Ishikawa (cell line): ENCODE measurements around the gene RASA1.

ENCODE experiments used
- CEBPB ChIP-seq: IDR thresholded peaks from 2 replicates; pipeline ENCODE4 v1.6.1; 2012
- CREB1 ChIP-seq: IDR thresholded peaks from 2 replicates; pipeline ENCODE4 v1.6.1; 2012; ENCODE audit warnings: low read depth
- EGR1 ChIP-seq: IDR thresholded peaks from 2 replicates; pipeline ENCODE4 v1.6.1; 2012
- EP300 ChIP-seq: IDR thresholded peaks from 2 replicates; pipeline ENCODE4 v1.6.1; 2012; ENCODE audit warnings: borderline replicate concordance
- FOXM1 ChIP-seq: IDR thresholded peaks from 2 replicates; pipeline ENCODE4 v1.6.1; 2012; ENCODE audit warnings: low read depth, borderline replicate concordance
- MAX ChIP-seq: IDR thresholded peaks from 2 replicates; pipeline ENCODE4 v1.6.1; 2012
- NFIC ChIP-seq: IDR thresholded peaks from 2 replicates; pipeline ENCODE4 v1.6.1; 2012
- RAD21 ChIP-seq: IDR thresholded peaks from 2 replicates; pipeline ENCODE4 v1.6.1; 2012; ENCODE audit warnings: low read depth
- REST ChIP-seq: IDR thresholded peaks from 2 replicates; pipeline ENCODE4 v1.6.1; 2012; ENCODE audit warnings: low read depth, mild to moderate bottlenecking
- TAF1 ChIP-seq: IDR thresholded peaks from 2 replicates; pipeline ENCODE4 v1.6.1; 2012; ENCODE audit warnings: low read depth, mild to moderate bottlenecking
- TCF12 ChIP-seq: IDR thresholded peaks from 2 replicates; pipeline ENCODE4 v1.6.1; 2012; ENCODE audit warnings: low read depth
- TEAD4 ChIP-seq: IDR thresholded peaks from 2 replicates; pipeline ENCODE4 v1.6.1; 2012
- USF1 ChIP-seq: IDR thresholded peaks from 2 replicates; pipeline ENCODE4 v1.6.1; 2012
- YY1 ChIP-seq: IDR thresholded peaks from 2 replicates; pipeline ENCODE4 v1.6.1; 2012; ENCODE audit warnings: low read depth
- ZBTB7A ChIP-seq: IDR thresholded peaks from 2 replicates; pipeline ENCODE4 v1.6.1; 2012; ENCODE audit warnings: low read depth

Gene RASA1

GRCh38 chr5:87268970-87269377 lies 1.3 kb downstream of the RASA1 start:
- no peak for TF ChIP-seq RAD21
- no peak for TF ChIP-seq NFIC
- no peak for TF ChIP-seq CREB1
- no peak for TF ChIP-seq TEAD4
- TF ChIP-seq YY1 = no peak
- no peak for TF ChIP-seq REST

- TF ChIP-seq TEAD4 = no peak
- no peak for TF ChIP-seq CREB1
- no peak for TF ChIP-seq NFIC
- no peak for TF ChIP-seq TCF12
- TF ChIP-seq RAD21 = no peak
- TF ChIP-seq MAX = no peak
- no peak for TF ChIP-seq EP300
- TF ChIP-seq CEBPB = no peak
- no peak for TF ChIP-seq TAF1
- TF ChIP-seq USF1 = no peak
- TF ChIP-seq ZBTB7A = no peak
- no peak for TF ChIP-seq REST
- no peak for TF ChIP-seq FOXM1
- TF ChIP-seq YY1 = no peak
- TF ChIP-seq EGR1 = no peak
These were observed 9.0 kb downstream of the RASA1 start for GRCh38 chr5:87276655-87277054.

GRCh38 chr5:87277279-87277835 lies 9.7 kb downstream of the RASA1 start:
- TF ChIP-seq MAX = no peak
- TF ChIP-seq ZBTB7A = no peak
- TF ChIP-seq CREB1 = no peak
- no peak for TF ChIP-seq REST
- no peak for TF ChIP-seq USF1
- TF ChIP-seq RAD21 = no peak
- no peak for TF ChIP-seq YY1
- TF ChIP-seq TCF12 = no peak
- TF ChIP-seq EGR1 = no peak
- TF ChIP-seq TAF1 = no peak
- TF ChIP-seq NFIC = no peak
- TF ChIP-seq FOXM1 = no peak
- no peak for TF ChIP-seq TEAD4
- no peak for TF ChIP-seq EP300
- TF ChIP-seq CEBPB = no peak

GRCh38 chr5:87278590-87279100 lies 11.0 kb downstream of the RASA1 start:
- TF ChIP-seq MAX (no peak), CEBPB (no peak), REST (no peak), CREB1 (no peak), TEAD4 (no peak), YY1 (no peak), USF1 (no peak), EGR1 (no peak), RAD21 (no peak), TCF12 (no peak), NFIC (no peak), FOXM1 (no peak), ZBTB7A (no peak), EP300 (no peak), TAF1 (no peak)
